Vagina (tissue), 2 donors: ENCODE data around the gene SPAG9. TPM values are rescaled to one million over a fixed set of nuclear protein-coding genes. Genes with fewer than 3 reads are reported as not detected.

ENCODE experiments used
- DNase-seq, 2 donors: peaks; one replicate each; pipeline ENCODE4 v3.0.0-alpha.2; 2017; ENCODE audit errors: extremely low spot score in 2 of 2
- H3K27ac ChIP-seq: fragments of 200-600 bp; sonication (generic); one replicate; pipeline ENCODE4 v1.5.1; 2019
- H3K27me3 ChIP-seq: fragments of 200-600 bp; sonication (generic); one replicate; pipeline ENCODE4 v1.5.1; 2019
- H3K36me3 ChIP-seq, 2 donors: fragments of 200-600 bp; sonication (generic); one replicate each; pipeline ENCODE4 v1.5.1; 2017 to 2019
- H3K4me1 ChIP-seq: fragments of 200-600 bp; sonication (generic); one replicate; pipeline ENCODE4 v1.5.1; 2019
- H3K4me3 ChIP-seq, 2 donors: fragments of 200-600 bp; sonication (generic); 1 replicate in 1 of 2; 2 replicates in 1 of 2; pipeline ENCODE4 v1.5.1; 2016 to 2019
- H3K9me3 ChIP-seq: fragments of 200-600 bp; sonication (generic); one replicate; pipeline ENCODE4 v1.5.1; 2019
- POLR2A ChIP-seq, 2 donors: fragments of 450-650 bp; IDR thresholded peaks; one replicate each; pipeline ENCODE4 v1.6.1; 2017; ENCODE audit warnings: antibody characterized with exemption in 2 of 2, mild to moderate bottlenecking in 2 of 2, moderate library complexity in 2 of 2
- POLR2AphosphoS5 ChIP-seq, 2 donors: sonication (generic); formaldehyde crosslinking; IDR thresholded peaks; one replicate each; pipeline ENCODE4 v1.9.0; 2017; ENCODE audit warnings: antibody characterized with exemption in 2 of 2, mild to moderate bottlenecking in 2 of 2, low read depth in 1 of 2; ENCODE audit not compliant: insufficient read depth in 1 of 2
- intact Hi-C: fragments of 100-400 bp; cut with DNase I; formaldehyde crosslinking; loops from one replicate; pipeline ENCODE4 v1.15.1; 2023
- total RNA-seq: library from RNA; depleted of rRNA; stranded (reverse); fragments of >200 nt; gene quantifications from one replicate; pipeline ENCODE4 v1.2.3, GENCODE V29; 2016
- TF ChIP-seq, protein P1 (sequence below), 3 experiments: fragments of 450-650 bp in 2 of 3; fragments of 200-600 bp in 1 of 3; sonication (generic) in 1 of 3; IDR thresholded peaks; one replicate each; pipeline ENCODE4 v1.5.1; 2017 to 2019; ENCODE audit warnings: antibody characterized with exemption in 3 of 3, mild to moderate bottlenecking in 2 of 3, moderate library complexity in 2 of 3

The SPAG9 gene
- total RNA-seq, 1 donor from 2014 or later = 92.6 TPM

DNA sequence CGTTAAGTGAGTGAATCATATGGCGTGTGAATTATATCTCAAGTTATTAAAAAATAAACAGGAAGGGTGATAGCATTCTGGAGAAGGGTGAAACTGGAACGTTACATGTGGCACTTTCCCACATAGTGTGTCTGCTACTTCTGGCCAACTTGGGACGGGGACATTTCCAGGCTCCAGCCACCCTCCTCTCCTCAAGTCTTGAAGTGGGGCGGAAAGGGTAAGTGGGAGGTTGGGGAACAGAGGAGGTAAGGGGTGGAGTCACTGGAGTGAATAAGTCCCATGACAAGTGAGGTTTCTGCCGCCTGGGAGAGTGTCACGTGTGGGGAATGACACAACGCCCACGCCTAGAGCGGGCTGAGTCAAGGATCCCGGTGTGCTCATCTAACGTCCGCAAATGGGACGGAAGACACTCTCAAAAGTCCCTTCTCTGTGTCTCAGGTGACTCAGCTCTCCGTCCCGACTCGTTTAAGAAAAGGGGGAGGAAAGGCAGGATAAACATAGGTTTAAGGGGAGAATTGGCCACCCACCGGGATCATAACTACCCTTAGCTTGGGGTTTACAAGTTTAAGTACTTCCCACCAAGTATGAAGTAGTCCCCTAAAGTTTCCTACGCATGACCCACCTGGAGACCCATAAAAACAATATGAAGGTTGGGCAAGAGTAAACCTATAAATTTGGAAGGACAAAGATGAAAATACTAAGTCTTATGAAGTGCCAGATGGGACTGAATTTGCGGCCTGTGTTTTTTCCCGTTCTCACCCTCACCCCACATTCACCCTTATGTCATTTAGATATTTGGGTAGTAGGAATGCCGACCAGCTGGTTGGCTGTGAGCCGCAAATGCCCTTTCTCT, 1.2 kb upstream of the SPAG9 start:
- Histone ChIP-seq H3K9me3 (no peaks in the 10 kb centered on the region), H3K36me3 (no peaks in the 10 kb centered on the region), H3K27ac (peak overlapping the region; percentile 100), H3K4me3 (peak overlapping the region; percentile 84 to 96), H3K27me3 (no peaks in the 10 kb centered on the region), H3K4me1 (peaks cover 25% of the 10 kb centered on the region)
- TF ChIP-seq POLR2A (IDR thresholded peaks at IDR 0.05) (peak in 1 of 2 donors; percentile 82), POLR2AphosphoS5 (IDR thresholded peaks at IDR 0.05; ENCODE audit: insufficient read depth in 1 of 2, low read depth in 1 of 2) (peak; percentile 86 to 92)
- TF ChIP-seq, protein P1, sequence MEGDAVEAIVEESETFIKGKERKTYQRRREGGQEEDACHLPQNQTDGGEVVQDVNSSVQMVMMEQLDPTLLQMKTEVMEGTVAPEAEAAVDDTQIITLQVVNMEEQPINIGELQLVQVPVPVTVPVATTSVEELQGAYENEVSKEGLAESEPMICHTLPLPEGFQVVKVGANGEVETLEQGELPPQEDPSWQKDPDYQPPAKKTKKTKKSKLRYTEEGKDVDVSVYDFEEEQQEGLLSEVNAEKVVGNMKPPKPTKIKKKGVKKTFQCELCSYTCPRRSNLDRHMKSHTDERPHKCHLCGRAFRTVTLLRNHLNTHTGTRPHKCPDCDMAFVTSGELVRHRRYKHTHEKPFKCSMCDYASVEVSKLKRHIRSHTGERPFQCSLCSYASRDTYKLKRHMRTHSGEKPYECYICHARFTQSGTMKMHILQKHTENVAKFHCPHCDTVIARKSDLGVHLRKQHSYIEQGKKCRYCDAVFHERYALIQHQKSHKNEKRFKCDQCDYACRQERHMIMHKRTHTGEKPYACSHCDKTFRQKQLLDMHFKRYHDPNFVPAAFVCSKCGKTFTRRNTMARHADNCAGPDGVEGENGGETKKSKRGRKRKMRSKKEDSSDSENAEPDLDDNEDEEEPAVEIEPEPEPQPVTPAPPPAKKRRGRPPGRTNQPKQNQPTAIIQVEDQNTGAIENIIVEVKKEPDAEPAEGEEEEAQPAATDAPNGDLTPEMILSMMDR (IDR thresholded peaks at IDR 0.05) = no peak
- intact Hi-C loops = no loop called here
- DNase-seq = peak; percentile 99

- Histone ChIP-seq H3K4me1 (peaks cover 34% of the 10 kb centered on the region), H3K27me3 (no peaks in the 10 kb centered on the region), H3K4me3 (peak overlapping the region; percentile 84 to 96), H3K27ac (peak overlapping the region; percentile 100), H3K36me3 (no peaks in the 10 kb centered on the region), H3K9me3 (no peaks in the 10 kb centered on the region)
- intact Hi-C loops = no loop called here
- peak in 1 of 2 donors; percentile 90 for DNase-seq
- TF ChIP-seq, protein P1 (IDR thresholded peaks at IDR 0.05) = no peak
- TF ChIP-seq POLR2A (IDR thresholded peaks at IDR 0.05) (no peak), POLR2AphosphoS5 (IDR thresholded peaks at IDR 0.05; ENCODE audit: insufficient read depth in 1 of 2, low read depth in 1 of 2) (no peak)
Measured at GRCh38 chr17:51120357-51120738, 320 bp downstream of the SPAG9 start.

DNA sequence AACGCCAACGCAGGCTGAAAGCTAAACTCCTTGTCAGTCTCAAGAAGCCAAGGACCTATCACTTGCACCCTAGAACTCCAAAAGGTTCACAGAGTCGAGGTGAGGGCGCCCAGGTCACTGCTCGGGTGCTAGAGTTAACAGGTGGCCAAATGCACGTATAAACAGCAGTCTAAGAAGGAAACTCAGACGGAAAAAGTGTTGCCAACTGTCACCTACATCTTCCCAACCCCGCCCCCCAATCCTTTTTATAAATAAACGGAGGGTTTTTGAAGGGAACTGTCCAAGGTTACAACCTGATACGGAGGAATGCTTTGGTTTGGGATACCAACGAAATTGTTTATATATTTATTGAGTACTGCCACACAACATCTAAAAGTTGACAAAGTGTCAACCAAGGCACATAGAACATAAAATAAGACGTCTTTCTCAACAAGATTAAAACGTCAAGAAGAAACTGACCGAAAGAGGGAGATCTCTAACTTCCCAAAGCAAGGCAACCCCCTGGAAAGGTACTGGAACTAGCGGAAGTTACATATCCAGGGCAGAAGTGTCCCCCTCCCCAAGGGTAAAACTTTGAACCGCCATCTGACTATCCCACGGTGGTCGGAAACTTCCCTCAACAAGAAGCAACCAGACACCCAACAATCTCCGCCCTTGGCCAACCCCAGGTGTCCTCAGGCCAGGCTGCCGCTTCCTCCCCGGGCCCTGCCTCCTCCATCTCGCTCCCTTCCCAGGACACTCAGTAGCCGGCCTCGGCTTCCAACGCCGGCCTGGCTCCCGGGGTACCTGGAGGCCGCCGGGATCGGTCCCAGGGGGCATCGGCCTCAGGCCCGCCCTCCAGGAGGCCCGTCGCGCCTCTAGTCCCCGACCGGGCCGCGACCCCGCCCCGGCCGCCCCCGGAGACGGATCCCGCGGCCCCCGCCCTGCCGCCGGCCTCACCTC, 982 bp downstream of the SPAG9 start:
- Histone ChIP-seq H3K9me3 (no peaks in the 10 kb centered on the region), H3K36me3 (no peaks in the 10 kb centered on the region), H3K27me3 (no peaks in the 10 kb centered on the region), H3K4me1 (peaks cover 34% of the 10 kb centered on the region), H3K4me3 (peak overlapping the region; percentile 84 to 96), H3K27ac (peak overlapping the region; percentile 100)
- intact Hi-C loops = no loop called here
- DNase-seq = peak in 1 of 2 donors; percentile 90
- TF ChIP-seq POLR2AphosphoS5 (IDR thresholded peaks at IDR 0.05; ENCODE audit: insufficient read depth in 1 of 2, low read depth in 1 of 2) (peak; percentile 20 to 29), POLR2A (IDR thresholded peaks at IDR 0.05) (no peak)

GRCh38 chr17:51118330-51119195, 2.1 kb downstream of the SPAG9 start:
- no peaks in the 10 kb centered on the region for H3K27me3 ChIP-seq
- H3K27ac ChIP-seq = no peak overlapping the region
- intact Hi-C loops = no loop called here
- TF ChIP-seq POLR2AphosphoS5 (IDR thresholded peaks at IDR 0.05; ENCODE audit: insufficient read depth in 1 of 2, low read depth in 1 of 2) (no peak), POLR2A (IDR thresholded peaks at IDR 0.05) (no peak)
- TF ChIP-seq, protein P1 (IDR thresholded peaks at IDR 0.05) = no peak
- H3K4me1 ChIP-seq = peaks cover 34% of the 10 kb centered on the region
- no peaks in the 10 kb centered on the region for H3K9me3 ChIP-seq
- peak overlapping the region; percentile 84 to 96 for H3K4me3 ChIP-seq
- DNase-seq = no peak
- H3K36me3 ChIP-seq = no peaks in the 10 kb centered on the region
